MG63 (cell line): ENCODE data around the gene VDR. TPM values are rescaled to one million over a fixed set of nuclear protein-coding genes. Genes with fewer than 3 reads are reported as not detected.

Source experiments
- DNase-seq: peaks from one replicate; pipeline ENCODE4 v3.0.0-alpha.2; 2020
- H3K27me3 ChIP-seq: fragments of 250-450 bp; sonication (Bioruptor Pico); 2 replicates; pipeline ENCODE4 v1.5.1; 2020; ENCODE audit warnings: mild to moderate bottlenecking, moderate library complexity
- H3K36me3 ChIP-seq: fragments of 250-450 bp; sonication (Bioruptor Pico); 2 replicates; pipeline ENCODE4 v1.5.1; 2020; ENCODE audit warnings: mild to moderate bottlenecking, moderate library complexity
- H3K4me3 ChIP-seq: fragments of 250-450 bp; sonication (Bioruptor Pico); 2 replicates; pipeline ENCODE4 v1.5.1; 2020; ENCODE audit warnings: mild to moderate bottlenecking, moderate library complexity
- H3K9me3 ChIP-seq: fragments of 250-450 bp; sonication (Bioruptor Pico); 2 replicates; pipeline ENCODE4 v1.5.1; 2020; ENCODE audit warnings: mild to moderate bottlenecking, moderate library complexity
- total RNA-seq: library from RNA; depleted of rRNA; stranded (reverse); fragments of >200 nt; shearing (Covaris generic); gene quantifications from 2 replicates; pipeline ENCODE4 v1.2.3, GENCODE V29; 2014; ENCODE audit warnings: low replicate concordance

Gene VDR
- total RNA-seq, 1 experiment from 2014 or later: 14.7 TPM

DNA sequence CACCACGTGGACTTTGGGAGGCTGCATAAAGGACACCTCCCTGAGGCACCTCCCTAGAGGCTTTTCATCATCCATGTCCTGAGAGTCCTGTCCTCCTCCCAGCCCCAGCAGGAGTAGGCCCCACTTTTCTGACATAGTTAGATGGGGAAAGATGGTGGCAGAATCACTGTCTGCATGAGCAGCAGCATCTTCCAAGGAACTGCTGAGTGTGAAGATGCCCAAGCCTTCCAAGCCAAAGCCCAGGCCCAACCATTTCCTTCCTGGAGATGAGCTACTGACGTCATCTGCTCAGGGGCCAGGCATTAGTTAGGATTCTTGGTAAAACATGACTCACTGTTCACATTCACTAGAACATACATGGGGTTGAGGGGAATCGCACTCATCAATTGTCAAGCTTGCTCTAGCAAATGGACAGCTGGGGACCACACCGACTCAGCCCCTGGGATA, 37.3 kb downstream of the VDR start:
- H3K27me3 ChIP-seq: no peaks in the 10 kb centered on the region
- no peak overlapping the region for H3K4me3 ChIP-seq
- peaks cover 17% of the 10 kb centered on the region for H3K36me3 ChIP-seq
- no peaks in the 10 kb centered on the region for H3K9me3 ChIP-seq
- peak; percentile 86 for DNase-seq

DNA sequence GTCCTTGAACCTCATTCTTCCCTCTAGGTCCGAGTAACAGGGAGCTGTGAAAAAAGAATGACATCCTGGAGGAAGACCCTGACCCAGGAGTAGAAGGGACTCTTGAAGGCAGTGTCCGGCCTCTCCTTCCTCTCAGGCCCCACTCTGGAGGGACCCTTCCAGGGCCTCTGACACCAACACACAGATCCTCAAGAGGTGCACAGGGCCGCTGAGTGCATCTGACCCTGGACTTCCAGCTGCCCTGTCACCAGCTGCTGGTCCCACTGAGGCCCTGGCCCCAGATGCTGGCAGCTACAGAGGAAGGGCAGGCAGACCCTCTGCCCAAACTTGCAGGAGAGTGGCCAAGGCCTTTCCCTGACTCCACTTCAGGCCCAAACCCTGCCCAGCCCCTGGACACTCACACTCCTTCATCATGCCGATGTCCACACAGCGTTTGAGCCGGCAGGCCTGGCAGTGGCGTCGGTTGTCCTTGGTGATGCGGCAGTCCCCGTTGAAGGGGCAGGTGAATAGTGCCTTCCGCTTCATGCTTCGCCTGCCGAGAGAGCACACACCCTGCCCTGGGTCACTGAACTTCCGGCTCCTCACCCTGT, 40.1 kb downstream of the VDR start:
- no peak for DNase-seq
- no peaks in the 10 kb centered on the region for H3K27me3 ChIP-seq
- peaks cover 17% of the 10 kb centered on the region for H3K36me3 ChIP-seq
- no peak overlapping the region for H3K4me3 ChIP-seq
- H3K9me3 ChIP-seq: no peaks in the 10 kb centered on the region

GRCh38 chr12:47863985-47864384, 40.8 kb downstream of the VDR start:
- Histone ChIP-seq H3K36me3 (peaks cover 17% of the 10 kb centered on the region), H3K9me3 (no peaks in the 10 kb centered on the region), H3K4me3 (no peak overlapping the region), H3K27me3 (no peaks in the 10 kb centered on the region)
- DNase-seq: peak; percentile 32

- DNase-seq: no peak
- H3K36me3 ChIP-seq: peaks cover 17% of the 10 kb centered on the region
- H3K4me3 ChIP-seq: no peak overlapping the region
- no peaks in the 10 kb centered on the region for H3K27me3 ChIP-seq
- H3K9me3 ChIP-seq: no peaks in the 10 kb centered on the region
Observed at GRCh38 chr12:47863467-47863866, 41.3 kb downstream of the VDR start.

- H3K9me3 ChIP-seq: no peaks in the 10 kb centered on the region
- DNase-seq: no peak
- peaks cover 17% of the 10 kb centered on the region for H3K36me3 ChIP-seq
Observed at GRCh38 chr12:47862881-47863280, 41.9 kb downstream of the VDR start.

GRCh38 chr12:47862167-47862750, 42.5 kb downstream of the VDR start:
- no peaks in the 10 kb centered on the region for H3K27me3 ChIP-seq
- no peaks in the 10 kb centered on the region for H3K9me3 ChIP-seq
- peaks cover 17% of the 10 kb centered on the region for H3K36me3 ChIP-seq
- H3K4me3 ChIP-seq: no peak overlapping the region
- DNase-seq: no peak

More at GRCh38 chr12:47862881-47863280, 41.9 kb downstream of the VDR start:
- H3K27me3 ChIP-seq: no peaks in the 10 kb centered on the region
- no peak overlapping the region for H3K4me3 ChIP-seq

GRCh38 chr12:47860873-47861272, 43.9 kb downstream of the VDR start:
- no peaks in the 10 kb centered on the region for H3K9me3 ChIP-seq
- no peaks in the 10 kb centered on the region for H3K27me3 ChIP-seq
- DNase-seq: no peak
- peaks cover 16% of the 10 kb centered on the region for H3K36me3 ChIP-seq
- no peak overlapping the region for H3K4me3 ChIP-seq

DNA sequence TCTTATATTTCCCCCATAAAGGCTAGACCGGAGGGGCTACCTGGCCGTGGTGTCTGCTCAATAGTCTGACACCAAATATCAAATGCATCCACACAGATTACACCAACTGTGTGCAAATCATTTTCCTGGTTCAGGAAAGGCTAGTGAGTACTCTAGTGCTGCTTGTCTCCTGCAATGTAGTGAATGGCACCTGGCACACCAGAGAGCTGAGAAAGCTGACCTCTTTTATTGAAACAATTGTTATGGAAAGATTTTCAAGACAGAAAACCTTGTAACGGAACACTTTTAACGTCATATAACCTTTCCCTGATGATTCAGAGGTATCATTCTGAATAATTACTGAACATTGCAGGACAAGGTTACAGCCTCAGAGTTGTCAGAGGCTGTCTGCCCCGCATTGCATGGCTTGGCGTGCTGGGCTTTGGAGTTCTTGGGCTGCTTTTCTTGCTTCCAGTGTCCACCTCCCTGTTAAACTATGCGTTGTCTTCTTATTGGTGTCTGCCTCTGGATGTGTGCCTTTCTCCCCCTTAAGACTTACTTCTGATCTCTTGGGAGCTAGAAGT, 44.4 kb downstream of the VDR start:
- DNase-seq: no peak
- Histone ChIP-seq H3K4me3 (no peak overlapping the region), H3K9me3 (no peaks in the 10 kb centered on the region), H3K27me3 (no peaks in the 10 kb centered on the region), H3K36me3 (peaks cover 17% of the 10 kb centered on the region)

- H3K4me3 ChIP-seq: no peak overlapping the region
- no peaks in the 10 kb centered on the region for H3K27me3 ChIP-seq
- DNase-seq: no peak
- H3K36me3 ChIP-seq: peaks cover 21% of the 10 kb centered on the region
- no peaks in the 10 kb centered on the region for H3K9me3 ChIP-seq
Observed at GRCh38 chr12:47858511-47859266, 46.1 kb downstream of the VDR start.

- DNase-seq: no peak
- Histone ChIP-seq H3K27me3 (no peaks in the 10 kb centered on the region), H3K36me3 (peaks cover 19% of the 10 kb centered on the region), H3K4me3 (no peak overlapping the region), H3K9me3 (no peaks in the 10 kb centered on the region)
Observed at GRCh38 chr12:47856721-47857575, 47.8 kb downstream of the VDR start.

DNA sequence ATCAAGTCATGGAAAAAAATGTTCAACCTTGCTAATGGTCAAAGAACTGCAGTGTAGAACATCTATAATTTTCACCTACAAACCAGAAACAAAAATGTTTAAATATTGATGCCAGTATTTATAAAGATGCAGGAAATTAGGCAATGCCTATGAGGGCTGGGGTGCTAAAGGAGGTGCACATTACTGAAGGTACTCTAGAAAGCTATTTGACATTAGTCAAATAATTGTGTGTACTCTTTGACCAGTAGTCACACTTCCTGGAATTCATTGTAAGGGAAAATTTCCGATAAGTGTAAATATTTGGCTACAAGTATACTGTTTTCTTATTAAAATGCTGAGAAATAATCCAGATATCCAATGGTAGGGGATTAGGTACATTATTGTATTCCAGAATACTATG, 48.7 kb downstream of the VDR start:
- H3K36me3 ChIP-seq: peaks cover 15% of the 10 kb centered on the region
- DNase-seq: no peak
- H3K27me3 ChIP-seq: no peaks in the 10 kb centered on the region
- no peaks in the 10 kb centered on the region for H3K9me3 ChIP-seq
- H3K4me3 ChIP-seq: no peak overlapping the region

- no peaks in the 10 kb centered on the region for H3K27me3 ChIP-seq
- peaks cover 15% of the 10 kb centered on the region for H3K36me3 ChIP-seq
- H3K9me3 ChIP-seq: no peaks in the 10 kb centered on the region
- no peak for DNase-seq
- H3K4me3 ChIP-seq: no peak overlapping the region
Observed at GRCh38 chr12:47855502-47855901, 49.3 kb downstream of the VDR start.

GRCh38 chr12:47854531-47854930, 50.3 kb downstream of the VDR start:
- Histone ChIP-seq H3K4me3 (no peak overlapping the region), H3K36me3 (peaks cover 15% of the 10 kb centered on the region), H3K9me3 (no peaks in the 10 kb centered on the region), H3K27me3 (no peaks in the 10 kb centered on the region)
- no peak for DNase-seq

DNA sequence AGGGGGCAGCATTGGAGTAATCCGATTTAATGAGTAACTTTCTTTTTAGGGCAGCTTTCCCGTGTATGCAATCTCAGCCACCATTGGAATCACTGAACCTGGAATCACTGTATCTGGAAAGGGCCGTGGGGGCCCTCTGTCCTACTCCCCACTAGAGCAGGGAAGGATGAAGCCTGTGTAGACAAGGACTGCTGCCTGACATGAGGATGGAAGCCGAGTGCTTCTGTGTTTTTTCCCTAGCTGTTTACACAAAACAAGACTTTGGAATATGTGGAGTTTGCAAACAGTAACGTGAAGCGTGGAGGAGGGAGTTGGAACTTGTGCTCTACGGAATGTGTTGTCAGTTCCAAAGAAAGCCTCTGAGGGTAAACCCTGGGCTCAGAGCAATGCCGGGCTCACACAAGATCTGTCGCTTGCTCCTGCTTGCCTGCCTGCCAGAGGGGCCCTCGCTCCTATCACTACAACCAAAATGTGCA, 52.7 kb downstream of the VDR start:
- Histone ChIP-seq H3K9me3 (no peaks in the 10 kb centered on the region), H3K4me3 (no peak overlapping the region), H3K27me3 (no peaks in the 10 kb centered on the region), H3K36me3 (peaks cover 15% of the 10 kb centered on the region)
- no peak for DNase-seq

GRCh38 chr12:47851303-47851952, 53.4 kb downstream of the VDR start:
- no peaks in the 10 kb centered on the region for H3K27me3 ChIP-seq
- no peak overlapping the region for H3K4me3 ChIP-seq
- no peaks in the 10 kb centered on the region for H3K9me3 ChIP-seq
- H3K36me3 ChIP-seq: peaks cover 15% of the 10 kb centered on the region
- no peak for DNase-seq
